B cell (primary cell): ENCODE data around the gene FGF3. TPM values are rescaled to one million over a fixed set of nuclear protein-coding genes. Genes with fewer than 3 reads are reported as not detected.

Experiments
- ATAC-seq: fragments of 200-7000 bp; cut with Tn5 transposase; one replicate; pipeline ENCODE4 v1.10.0; 2021; ENCODE audit warnings: low read depth, mild to moderate bottlenecking, moderate number of reproducible peaks, moderate library complexity
- CTCF ChIA-PET: fragments of 350-600 bp; sonication (Branson Sonifier 250); formaldehyde crosslinking; loops from one replicate; lab custom pipeline; 2021; ENCODE audit warnings: antibody characterized with exemption, inconsistent platforms; lab: Charles Lee
- POLR2A ChIA-PET: fragments of 350-600 bp; sonication (Branson Sonifier 250); formaldehyde crosslinking; loops from one replicate; lab custom pipeline; 2021; ENCODE audit warnings: antibody characterized with exemption; lab: Charles Lee
- DNase-seq: peaks from one replicate; pipeline ENCODE4 v3.0.0; 2013
- H2AFZ ChIP-seq: 2 replicates; pipeline ENCODE4 v1.6.1; 2012; ENCODE audit warnings: mild to moderate bottlenecking, low read depth, low read length; ENCODE audit not compliant: insufficient read depth, poor library complexity, severe bottlenecking
- H3K27ac ChIP-seq, 2 donors: 1 replicate in 1 of 2; 2 replicates in 1 of 2; pipeline ENCODE4 v1.5.1; 2012 to 2013; ENCODE audit warnings: low read length in 2 of 2, mild to moderate bottlenecking in 2 of 2, moderate library complexity in 1 of 2
- H3K27me3 ChIP-seq, 4 experiments: fragments of 200-600 bp in 1 of 4; sonication (generic) in 1 of 4; replicated peaks in 1 of 4; 1 replicate in 2 of 4; 2 replicates in 2 of 4; pipeline versions ENCODE4 v1.6.1 to v1.7.0; 2013 to 2016; ENCODE audit warnings: low read length in 3 of 4, mild to moderate bottlenecking in 2 of 4, mixed read lengths in 1 of 4, moderate library complexity in 1 of 4; ENCODE audit not compliant: insufficient read depth in 4 of 4, control insufficient read depth in 3 of 4; ENCODE audit errors: control extremely low read depth in 1 of 4
- H3K36me3 ChIP-seq, 2 experiments: replicated peaks in 1 of 2; 1 replicate in 1 of 2; 2 replicates in 1 of 2; pipeline versions ENCODE4 v1.6.1 to v1.7.1; 2013; ENCODE audit warnings: low read length in 1 of 2; ENCODE audit not compliant: insufficient read depth in 2 of 2, control insufficient read depth in 1 of 2; ENCODE audit errors: control extremely low read depth in 1 of 2, extremely low read depth in 1 of 2
- H3K4me1 ChIP-seq, 2 donors: fragments of 200-600 bp in 1 of 2; sonication (generic) in 1 of 2; 1 replicate in 1 of 2; 2 replicates in 1 of 2; pipeline versions ENCODE4 v1.5.1 to v1.6.1; 2013 to 2017; ENCODE audit warnings: low read length in 2 of 2; ENCODE audit not compliant: control insufficient read depth in 2 of 2, insufficient read depth in 2 of 2
- H3K4me2 ChIP-seq: replicated peaks from 2 replicates; pipeline ENCODE3; 2012; ENCODE audit warnings: mild to moderate bottlenecking, low read depth, low read length; ENCODE audit not compliant: poor library complexity, severe bottlenecking
- H3K4me3 ChIP-seq, 5 experiments: fragments of 200-600 bp in 1 of 5; sonication (generic) in 1 of 5; 1 replicate in 3 of 5; 2 replicates in 2 of 5; pipeline versions ENCODE4 v1.5.1 to v1.7.0; 2011 to 2016; ENCODE audit warnings: low read length in 4 of 5, mild to moderate bottlenecking in 4 of 5, low read depth in 2 of 5, control low read depth in 1 of 5, moderate library complexity in 1 of 5; ENCODE audit not compliant: insufficient read depth in 1 of 5; ENCODE audit errors: control extremely low read depth in 1 of 5, extremely low read depth in 1 of 5
- H3K79me2 ChIP-seq: fragments of 200-600 bp; sonication (generic); one replicate; pipeline ENCODE4 v1.6.0; 2016; ENCODE audit warnings: low read length; ENCODE audit not compliant: control insufficient read depth, insufficient read depth
- H3K9ac ChIP-seq: fragments of 200-600 bp; sonication (generic); 2 replicates; pipeline ENCODE4 v1.6.1; 2017; ENCODE audit warnings: mild to moderate bottlenecking, low read length, moderate library complexity
- H3K9me3 ChIP-seq, 3 donors: one replicate each; pipeline versions ENCODE4 v1.6.1 to v1.7.1; 2013; ENCODE audit warnings: low read length in 2 of 3; ENCODE audit not compliant: control insufficient read depth in 2 of 3, insufficient read depth in 1 of 3; ENCODE audit errors: control extremely low read depth in 1 of 3
- H4K20me1 ChIP-seq: 2 replicates; pipeline ENCODE4 v1.6.0; 2012; ENCODE audit warnings: mild to moderate bottlenecking, low read length; ENCODE audit not compliant: insufficient read depth, control insufficient read depth, poor library complexity, severe bottlenecking
- H3K27ac Mint-ChIP-seq: one replicate; pipeline ENCODE4 v1.8.0; 2021; ENCODE audit warnings: mixed read lengths
- H3K27me3 Mint-ChIP-seq: one replicate; pipeline ENCODE4 v1.8.0; 2021; ENCODE audit warnings: mixed read lengths
- H3K4me1 Mint-ChIP-seq: one replicate; pipeline ENCODE4 v1.8.0; 2021; ENCODE audit warnings: mixed read lengths
- H3K4me3 Mint-ChIP-seq: one replicate; pipeline ENCODE4 v1.8.0; 2021; ENCODE audit warnings: mixed read lengths
- H3K9me3 Mint-ChIP-seq: one replicate; pipeline ENCODE4 v1.8.0; 2022; ENCODE audit warnings: mixed read lengths; ENCODE audit not compliant: insufficient read depth
- EZH2 ChIP-seq: IDR thresholded peaks from 2 replicates; pipeline ENCODE4 v1.6.1; 2012; ENCODE audit warnings: borderline replicate concordance, low read depth, mild to moderate bottlenecking, moderate library complexity, low read length; ENCODE audit not compliant: insufficient read depth, poor library complexity, severe bottlenecking
- WGBS: methylation state at CpG from one replicate; pipeline ENCODE4 v1.1.5; 2013; ENCODE audit warnings: missing lambda C conversion rate; ENCODE audit not compliant: insufficient coverage; 5-methylcytosine and 5-hydroxymethylcytosine counted together
- intact Hi-C: fragments of 100-400 bp; cut with micrococcal nuclease; formaldehyde crosslinking; loops from one replicate; pipeline ENCODE4 v1.10.0; 2022
- polyA plus RNA-seq: library from polyadenylated mRNA; depleted of rRNA; stranded (reverse); fragments of >200 nt; gene quantifications from 2 replicates; pipeline ENCODE4 v1.2.3, GENCODE V29; 2012
- total RNA-seq, 2 donors: library from RNA; stranded (reverse); fragments of 120-200 nt in 1 of 2; gene quantifications; 1 replicate in 1 of 2; 2 replicates in 1 of 2; pipeline versions ENCODE4 v1.2.3 to v1.2.4, GENCODE V29; 2013 to 2022
- TF ChIP-seq, protein P1 (sequence below): fragments of 200-600 bp; IDR thresholded peaks from one replicate; pipeline ENCODE4 v1.8.0; 2022; ENCODE audit warnings: antibody characterized with exemption, mild to moderate bottlenecking

FGF3 gene
- total and polyA plus RNA-seq, 2 donors (not counting 1 experiment from before 2014, with no cell fraction given), result not detected

DNA sequence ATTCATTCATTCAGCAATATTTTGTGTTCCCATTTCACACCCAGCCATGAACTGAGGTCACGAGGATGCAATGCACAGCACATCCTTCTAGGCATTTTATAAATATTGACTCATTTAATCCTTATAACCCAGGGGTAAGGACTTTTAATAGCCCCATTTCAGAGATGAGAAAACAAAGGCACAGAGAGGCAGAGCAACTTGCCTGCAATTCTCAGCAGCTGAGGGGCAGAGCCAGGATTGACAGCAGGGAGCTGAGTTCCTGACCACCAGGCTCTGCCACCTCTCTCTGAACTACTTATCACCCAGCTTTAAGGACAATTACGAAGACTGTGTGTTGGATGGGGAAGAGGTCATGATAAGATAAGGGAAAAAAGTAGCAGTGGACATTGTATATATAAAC is 12.8 kb upstream of the FGF3 start:
- ChIA-PET CTCF (no interaction called here), POLR2A (no interaction called here)
- DNase-seq (no peak), ATAC-seq (no peak)
- no peak overlapping the region for H3K4me2 ChIP-seq
- TF ChIP-seq, protein P1, sequence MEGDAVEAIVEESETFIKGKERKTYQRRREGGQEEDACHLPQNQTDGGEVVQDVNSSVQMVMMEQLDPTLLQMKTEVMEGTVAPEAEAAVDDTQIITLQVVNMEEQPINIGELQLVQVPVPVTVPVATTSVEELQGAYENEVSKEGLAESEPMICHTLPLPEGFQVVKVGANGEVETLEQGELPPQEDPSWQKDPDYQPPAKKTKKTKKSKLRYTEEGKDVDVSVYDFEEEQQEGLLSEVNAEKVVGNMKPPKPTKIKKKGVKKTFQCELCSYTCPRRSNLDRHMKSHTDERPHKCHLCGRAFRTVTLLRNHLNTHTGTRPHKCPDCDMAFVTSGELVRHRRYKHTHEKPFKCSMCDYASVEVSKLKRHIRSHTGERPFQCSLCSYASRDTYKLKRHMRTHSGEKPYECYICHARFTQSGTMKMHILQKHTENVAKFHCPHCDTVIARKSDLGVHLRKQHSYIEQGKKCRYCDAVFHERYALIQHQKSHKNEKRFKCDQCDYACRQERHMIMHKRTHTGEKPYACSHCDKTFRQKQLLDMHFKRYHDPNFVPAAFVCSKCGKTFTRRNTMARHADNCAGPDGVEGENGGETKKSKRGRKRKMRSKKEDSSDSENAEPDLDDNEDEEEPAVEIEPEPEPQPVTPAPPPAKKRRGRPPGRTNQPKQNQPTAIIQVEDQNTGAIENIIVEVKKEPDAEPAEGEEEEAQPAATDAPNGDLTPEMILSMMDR, result no peak
- no peak for TF ChIP-seq EZH2
- intact Hi-C loops, result no loop called here
- H3K4me1 Mint-ChIP-seq, result no peaks in the 10 kb centered on the region
- no peak overlapping the region for H3K27ac Mint-ChIP-seq
- H4K20me1 ChIP-seq, result no peaks in the 10 kb centered on the region
- no CpG with 5 or more reads among the region's 2 CpGs for WGBS
- H3K27me3 Mint-ChIP-seq, result peaks cover 32% of the 10 kb centered on the region
- no peaks in the 10 kb centered on the region for H3K36me3 ChIP-seq
- H3K9me3 Mint-ChIP-seq, result no peaks in the 10 kb centered on the region
- no peak overlapping the region for H3K9ac ChIP-seq
- H3K9me3 ChIP-seq, result no peaks in the 10 kb centered on the region
- H3K4me1 ChIP-seq, result no peaks in the 10 kb centered on the region
- peaks cover 0 to 20% (median 5%) of the 10 kb centered on the region in 4 experiments for H3K27me3 ChIP-seq
- H3K27ac ChIP-seq, result no peak overlapping the region
- H3K79me2 ChIP-seq, result no peaks in the 10 kb centered on the region
- no peak overlapping the region for H3K4me3 Mint-ChIP-seq
- no peak overlapping the region for H2AFZ ChIP-seq
- H3K4me3 ChIP-seq, result no peak overlapping the region

DNA sequence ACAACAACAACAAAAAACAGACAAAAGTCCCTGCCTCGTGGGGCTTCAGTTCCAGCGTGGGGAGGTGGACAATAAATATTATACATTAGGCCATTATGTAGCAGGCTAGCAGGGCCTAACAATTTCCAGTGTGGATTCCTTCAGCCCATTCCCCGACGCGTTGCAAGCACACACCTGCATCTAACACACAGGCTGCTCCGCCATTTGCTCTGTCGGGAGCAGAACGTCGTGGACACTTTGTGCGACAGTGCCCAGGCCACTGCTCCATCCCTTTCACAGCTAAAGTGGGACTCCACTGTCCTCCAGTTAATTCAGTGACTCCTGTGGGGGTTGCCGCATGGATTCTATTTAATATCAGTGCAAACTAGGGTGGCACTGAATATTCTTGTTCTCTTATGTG is 10.9 kb upstream of the FGF3 start:
- no peak overlapping the region for H3K4me3 Mint-ChIP-seq
- Histone ChIP-seq H3K79me2 (no peaks in the 10 kb centered on the region), H3K9me3 (no peaks in the 10 kb centered on the region), H3K36me3 (no peaks in the 10 kb centered on the region), H3K4me1 (no peaks in the 10 kb centered on the region), H3K4me3 (no peak overlapping the region), H3K27ac (no peak overlapping the region), H2AFZ (no peak overlapping the region), H3K4me2 (no peak overlapping the region), H4K20me1 (no peaks in the 10 kb centered on the region), H3K27me3 (peaks cover 0 to 12% (median 4%) of the 10 kb centered on the region in 4 experiments), H3K9ac (no peak overlapping the region)
- peaks cover 29% of the 10 kb centered on the region for H3K27me3 Mint-ChIP-seq
- H3K4me1 Mint-ChIP-seq, result no peaks in the 10 kb centered on the region
- WGBS, result 100% methylated on average over 8 of the region's 11 CpGs
- ChIA-PET POLR2A (no interaction called here), CTCF (no interaction called here)
- intact Hi-C loops, result no loop called here
- no peaks in the 10 kb centered on the region for H3K9me3 Mint-ChIP-seq
- no peak for DNase-seq
- TF ChIP-seq, protein P1, result no peak
- TF ChIP-seq EZH2, result no peak
- H3K27ac Mint-ChIP-seq, result no peak overlapping the region
- no peak for ATAC-seq
